Measurements from ENCODE around the gene PPP2R3B. TPM values are rescaled to one million over a fixed set of nuclear protein-coding genes. Genes with fewer than 3 reads are reported as not detected.

The PPP2R3B gene
- total RNA-seq, 2 donors from 2014 or later = 72.5 to 98.7 TPM

DNA sequence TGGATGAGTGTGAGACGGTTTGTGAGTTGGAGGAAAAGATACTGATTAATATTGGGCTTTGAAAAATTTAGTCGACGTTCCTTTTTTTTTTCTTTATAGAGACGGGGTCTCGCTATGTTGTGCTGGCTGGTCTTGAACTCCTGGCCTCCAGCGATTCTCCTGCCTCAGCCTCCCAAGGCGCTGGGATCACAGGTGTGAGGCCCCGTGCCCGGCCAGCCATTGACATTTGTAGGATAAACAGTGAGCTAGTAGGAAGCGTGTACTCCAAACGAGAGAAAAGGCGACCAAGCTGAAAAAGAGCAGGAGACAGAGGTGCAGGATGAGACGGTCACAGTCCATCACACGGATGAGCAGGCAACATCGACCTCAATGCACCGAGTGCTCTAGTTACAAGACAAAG lies 19.4 kb downstream of the PPP2R3B start:
- Histone ChIP-seq H3K27ac (ENCODE audit: low read depth, low read length) (no peak overlapping the region), H3K4me1 (ENCODE audit: control insufficient read depth, insufficient read depth, low read length) (peaks cover 2% of the 10 kb centered on the region), H3K4me3 (ENCODE audit: low read length) (no peak overlapping the region), H3K36me3 (ENCODE audit: control insufficient read depth, insufficient read depth, low read length) (peaks cover 4% of the 10 kb centered on the region), H3K27me3 (ENCODE audit: control insufficient read depth, insufficient read depth, low read length, poor library complexity, severe bottlenecking) (peaks cover 4% of the 10 kb centered on the region), H3K9me3 (ENCODE audit: control insufficient read depth, low read length) (no peaks in the 10 kb centered on the region), H3K9ac (ENCODE audit: extremely low read depth, low read length, poor library complexity, severe bottlenecking) (no peak overlapping the region)
- Mint-ChIP-seq H3K4me3 (no peak overlapping the region), H3K36me3 (ENCODE audit: low read depth) (peaks cover 17% of the 10 kb centered on the region), H3K4me1 (peaks cover 13% of the 10 kb centered on the region), H3K27me3 (ENCODE audit: insufficient read depth) (peaks cover 6% of the 10 kb centered on the region), H3K27ac (no peak overlapping the region), H3K9me3 (no peaks in the 10 kb centered on the region)
- no peak for DNase-seq
- TF ChIP-seq, protein P1, sequence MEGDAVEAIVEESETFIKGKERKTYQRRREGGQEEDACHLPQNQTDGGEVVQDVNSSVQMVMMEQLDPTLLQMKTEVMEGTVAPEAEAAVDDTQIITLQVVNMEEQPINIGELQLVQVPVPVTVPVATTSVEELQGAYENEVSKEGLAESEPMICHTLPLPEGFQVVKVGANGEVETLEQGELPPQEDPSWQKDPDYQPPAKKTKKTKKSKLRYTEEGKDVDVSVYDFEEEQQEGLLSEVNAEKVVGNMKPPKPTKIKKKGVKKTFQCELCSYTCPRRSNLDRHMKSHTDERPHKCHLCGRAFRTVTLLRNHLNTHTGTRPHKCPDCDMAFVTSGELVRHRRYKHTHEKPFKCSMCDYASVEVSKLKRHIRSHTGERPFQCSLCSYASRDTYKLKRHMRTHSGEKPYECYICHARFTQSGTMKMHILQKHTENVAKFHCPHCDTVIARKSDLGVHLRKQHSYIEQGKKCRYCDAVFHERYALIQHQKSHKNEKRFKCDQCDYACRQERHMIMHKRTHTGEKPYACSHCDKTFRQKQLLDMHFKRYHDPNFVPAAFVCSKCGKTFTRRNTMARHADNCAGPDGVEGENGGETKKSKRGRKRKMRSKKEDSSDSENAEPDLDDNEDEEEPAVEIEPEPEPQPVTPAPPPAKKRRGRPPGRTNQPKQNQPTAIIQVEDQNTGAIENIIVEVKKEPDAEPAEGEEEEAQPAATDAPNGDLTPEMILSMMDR (conservative IDR thresholded peaks at IDR 0.05) = no peak
- WGBS, 2 experiments (ENCODE audit: insufficient coverage in 1 of 2, insufficient read length in 1 of 2) = 94 to 97% methylated on average over 14 to 16 of the region's 16 CpGs

DNA sequence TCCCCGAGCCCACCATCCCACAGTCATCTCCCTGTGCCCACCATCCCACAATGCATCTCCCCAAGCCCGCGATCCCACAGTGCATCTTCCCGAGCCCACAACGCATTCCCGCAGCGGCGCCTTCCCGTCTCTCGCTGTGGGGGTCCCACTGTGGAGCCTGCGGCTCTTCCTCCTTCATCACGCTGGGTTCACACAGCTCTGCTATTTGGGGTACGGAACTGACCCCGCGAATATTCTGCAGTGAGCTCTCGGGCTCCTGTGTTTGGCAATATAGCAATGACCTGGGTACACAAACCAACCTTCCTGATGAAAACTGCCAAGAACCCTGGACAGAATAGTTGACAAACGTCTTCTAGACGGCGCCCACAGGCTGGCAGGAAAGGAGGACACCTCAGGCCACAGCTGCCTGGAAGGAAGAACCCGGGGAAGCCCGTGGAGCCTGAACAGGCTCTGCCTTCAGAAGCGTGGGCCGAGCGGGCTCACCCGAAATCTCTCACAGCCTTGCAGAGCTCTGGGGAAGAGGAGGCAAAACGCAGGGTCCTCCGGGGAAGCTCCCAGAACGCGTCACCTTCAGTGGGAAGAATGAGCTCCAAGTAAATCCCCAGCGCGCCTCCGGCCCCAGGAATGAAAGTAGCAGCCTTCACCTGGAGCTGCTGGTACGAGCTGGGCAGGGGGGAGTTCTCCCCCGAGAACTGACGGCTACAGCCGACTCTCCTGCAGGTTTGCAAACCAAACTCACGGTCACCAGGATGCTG lies 22.9 kb downstream of the PPP2R3B start:
- Histone ChIP-seq H3K9me3 (ENCODE audit: control insufficient read depth, low read length) (peaks cover 17% of the 10 kb centered on the region), H3K27me3 (ENCODE audit: control insufficient read depth, insufficient read depth, low read length, poor library complexity, severe bottlenecking) (no peaks in the 10 kb centered on the region), H3K27ac (ENCODE audit: low read depth, low read length) (no peak overlapping the region), H3K4me3 (ENCODE audit: low read length) (no peak overlapping the region), H3K4me1 (ENCODE audit: control insufficient read depth, insufficient read depth, low read length) (no peaks in the 10 kb centered on the region), H3K36me3 (ENCODE audit: control insufficient read depth, insufficient read depth, low read length) (peaks cover 27% of the 10 kb centered on the region), H3K9ac (ENCODE audit: extremely low read depth, low read length, poor library complexity, severe bottlenecking) (no peak overlapping the region)
- Mint-ChIP-seq H3K27me3 (ENCODE audit: insufficient read depth) (no peaks in the 10 kb centered on the region), H3K36me3 (ENCODE audit: low read depth) (peaks cover 51% of the 10 kb centered on the region), H3K4me3 (no peak overlapping the region), H3K4me1 (no peaks in the 10 kb centered on the region), H3K9me3 (peaks cover 10% of the 10 kb centered on the region), H3K27ac (no peak overlapping the region)
- TF ChIP-seq, protein P1 (conservative IDR thresholded peaks at IDR 0.05) = no peak
- 96 to 98% methylated on average over 32 to 37 of the region's 37 CpGs for WGBS, 2 experiments (ENCODE audit: insufficient coverage in 1 of 2, insufficient read length in 1 of 2)
- no peak for DNase-seq

DNA sequence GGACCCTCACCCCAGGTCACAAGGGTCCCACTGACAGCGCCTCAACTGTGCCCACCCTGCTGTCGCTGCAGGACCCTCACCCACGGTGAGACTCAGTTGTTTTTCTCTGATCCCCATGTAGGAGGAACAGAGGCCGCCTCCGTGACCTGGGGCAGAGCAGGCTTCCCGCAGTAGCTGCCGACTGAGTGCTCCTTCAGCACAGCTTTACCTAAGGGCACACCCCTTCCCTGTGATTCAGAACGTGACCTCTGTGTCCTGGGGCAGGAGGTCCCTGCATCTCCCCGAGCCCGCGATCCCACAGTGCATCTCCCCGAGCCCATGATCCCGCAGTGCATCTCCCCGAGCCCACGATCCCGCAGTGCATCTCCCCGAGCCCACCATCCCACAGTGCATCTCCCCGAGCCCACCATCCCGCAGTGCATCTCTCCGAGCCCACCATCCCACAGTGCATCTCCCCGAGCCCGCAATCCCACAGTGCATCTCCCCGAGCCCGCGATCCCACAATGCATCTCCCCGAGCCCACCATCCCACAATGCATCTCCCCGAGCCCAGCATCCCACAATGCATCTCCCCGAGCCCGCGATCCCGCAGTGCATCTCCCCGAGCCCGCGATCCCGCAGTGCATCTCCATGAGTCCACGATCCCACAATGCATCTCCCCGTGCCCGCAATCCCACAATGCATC lies 23.6 kb downstream of the PPP2R3B start:
- H3K9ac ChIP-seq (ENCODE audit: extremely low read depth, low read length, poor library complexity, severe bottlenecking) = no peak overlapping the region
- Mint-ChIP-seq H3K27ac (no peak overlapping the region), H3K9me3 (peaks cover 10% of the 10 kb centered on the region), H3K4me3 (no peak overlapping the region), H3K36me3 (ENCODE audit: low read depth) (peaks cover 54% of the 10 kb centered on the region), H3K4me1 (no peaks in the 10 kb centered on the region), H3K27me3 (ENCODE audit: insufficient read depth) (no peaks in the 10 kb centered on the region)
- peaks cover 17% of the 10 kb centered on the region for H3K9me3 ChIP-seq (ENCODE audit: control insufficient read depth, low read length)
- H3K4me3 ChIP-seq (ENCODE audit: low read length) = no peak overlapping the region
- WGBS, 2 experiments (ENCODE audit: insufficient coverage in 1 of 2, insufficient read length in 1 of 2) = 83 to 89% methylated on average over 33 to 38 of the region's 38 CpGs
- DNase-seq = no peak
- no peaks in the 10 kb centered on the region for H3K27me3 ChIP-seq (ENCODE audit: control insufficient read depth, insufficient read depth, low read length, poor library complexity, severe bottlenecking)
- no peaks in the 10 kb centered on the region for H3K4me1 ChIP-seq (ENCODE audit: control insufficient read depth, insufficient read depth, low read length)
- H3K27ac ChIP-seq (ENCODE audit: low read depth, low read length) = no peak overlapping the region
- TF ChIP-seq, protein P1 (conservative IDR thresholded peaks at IDR 0.05) = no peak
- H3K36me3 ChIP-seq (ENCODE audit: control insufficient read depth, insufficient read depth, low read length) = peaks cover 29% of the 10 kb centered on the region
